Jurkat, Clone E6-1 (cell line): ENCODE data around the gene PRKCE.
A peak's percentile ranks its signal among the peaks of the same experiment; 100 is the strongest.

Source experiments
- DNase-seq: peaks from one replicate; pipeline ENCODE4 v3.0.0-alpha.2; 2011; ENCODE audit warnings: low read depth, low spot score
- H3K4me3 ChIP-seq: 2 replicates; pipeline ENCODE4 v1.5.1; 2011; ENCODE audit warnings: mild to moderate bottlenecking, low read length, control low read depth, moderate library complexity

PRKCE gene

GRCh38 chr2:45763797-45764196, 112.3 kb downstream of the PRKCE start:
- DNase-seq: no peak
- no peak overlapping the region for H3K4me3 ChIP-seq

- H3K4me3 ChIP-seq: no peak overlapping the region
- DNase-seq: no peak
Measured at GRCh38 chr2:45765007-45765727, 113.7 kb downstream of the PRKCE start.

- no peak overlapping the region for H3K4me3 ChIP-seq
- DNase-seq: no peak
Measured at GRCh38 chr2:45765728-45766254, 114.3 kb downstream of the PRKCE start.

DNA sequence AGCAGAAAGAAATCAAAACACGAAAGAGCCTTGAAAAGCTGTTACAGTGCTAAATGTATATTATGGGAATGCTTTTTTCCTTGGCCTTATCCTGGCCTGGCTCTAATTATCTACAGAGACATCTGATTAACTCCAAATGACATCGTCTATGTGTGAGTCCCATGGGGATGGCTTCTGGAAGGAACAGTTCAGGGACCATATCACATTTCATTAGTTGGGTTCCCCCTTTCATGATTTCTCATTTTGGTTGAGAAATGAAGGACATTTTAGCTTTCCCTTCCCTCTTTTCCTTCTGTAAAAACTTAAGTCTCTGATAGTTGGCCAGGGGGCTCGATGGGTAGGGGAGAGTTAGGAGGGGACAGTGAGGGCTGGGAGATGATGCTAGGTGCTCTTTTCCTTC, 116.7 kb downstream of the PRKCE start:
- no peak overlapping the region for H3K4me3 ChIP-seq
- no peak for DNase-seq

DNA sequence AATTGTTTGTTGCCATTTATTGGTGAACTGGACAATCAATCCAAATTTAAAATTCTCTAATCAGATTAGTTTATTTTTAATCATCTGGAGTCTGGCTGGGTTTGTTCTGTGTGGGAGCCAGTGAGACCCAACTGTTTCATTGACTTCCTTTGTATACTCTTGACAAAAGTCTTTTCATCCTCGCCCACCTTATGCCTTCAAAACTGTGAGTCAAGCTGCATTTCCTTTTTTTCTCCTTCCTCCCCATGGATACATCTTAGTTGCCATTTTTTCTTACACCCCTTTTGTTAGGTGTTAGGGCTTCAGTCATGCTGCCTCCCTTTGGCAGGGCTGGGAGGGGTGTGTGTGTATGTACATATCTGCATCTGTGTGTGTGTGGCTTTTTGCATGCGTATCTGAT, 117.6 kb downstream of the PRKCE start:
- no peak overlapping the region for H3K4me3 ChIP-seq
- DNase-seq: no peak

DNA sequence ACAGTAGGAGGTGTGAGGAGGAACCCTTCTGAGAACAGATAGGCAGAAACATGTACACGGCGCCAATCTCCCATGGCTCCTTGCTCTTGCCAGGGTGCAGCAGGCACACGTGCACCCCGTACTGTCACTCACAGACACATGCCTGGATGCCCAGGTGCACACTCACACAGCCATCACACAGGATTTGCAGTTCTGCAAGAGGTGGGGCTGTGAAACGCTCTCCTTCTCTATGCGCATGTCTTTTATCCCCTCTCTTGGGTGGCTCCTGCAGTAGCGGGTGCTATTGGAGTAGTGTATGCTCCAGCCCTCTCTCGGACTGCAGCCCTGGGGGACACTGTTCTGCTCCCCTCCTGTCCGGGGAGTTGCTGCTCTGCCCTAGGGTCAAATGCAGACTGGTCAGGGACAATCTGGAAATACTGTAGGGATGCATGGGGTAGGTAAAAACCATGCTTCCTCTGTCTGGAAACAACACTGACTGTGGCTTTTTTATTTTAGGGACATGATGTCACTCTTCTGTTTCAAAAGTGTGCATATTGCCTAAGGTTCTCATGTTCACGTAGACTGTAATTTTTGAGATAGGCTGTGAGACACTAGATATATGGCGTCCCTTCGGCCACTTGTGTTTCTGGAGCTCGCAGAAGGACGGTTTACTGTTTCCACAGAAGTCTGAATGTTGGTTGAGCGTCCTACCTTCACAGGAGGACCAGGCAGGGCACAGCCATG, 118.5 kb downstream of the PRKCE start:
- H3K4me3 ChIP-seq: no peak overlapping the region
- DNase-seq: no peak

- H3K4me3 ChIP-seq: no peak overlapping the region
- DNase-seq: no peak
Measured at GRCh38 chr2:45770811-45771210, 119.3 kb downstream of the PRKCE start.

GRCh38 chr2:45771261-45771660, 119.8 kb downstream of the PRKCE start:
- DNase-seq: no peak
- H3K4me3 ChIP-seq: no peak overlapping the region

DNA sequence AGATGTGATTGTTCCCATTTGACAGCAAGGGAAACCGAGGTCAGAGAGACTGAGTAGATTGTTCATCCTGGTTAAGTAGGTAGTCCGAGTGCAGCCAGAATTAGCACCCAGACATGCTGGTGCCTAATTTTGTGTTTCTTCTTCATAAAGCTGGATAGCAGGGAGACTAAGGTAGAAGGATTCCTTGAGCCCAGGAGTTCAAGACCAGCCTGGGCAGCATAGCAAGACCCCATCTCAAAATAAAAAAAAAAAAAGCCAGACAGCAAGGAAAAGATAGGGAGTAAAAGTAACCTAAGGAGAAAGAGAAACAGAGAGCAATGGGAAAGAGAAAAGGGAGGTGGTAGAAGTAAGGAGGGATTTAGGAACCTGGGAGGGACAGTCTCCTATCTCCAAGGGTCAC, 120.6 kb downstream of the PRKCE start:
- no peak for DNase-seq
- no peak overlapping the region for H3K4me3 ChIP-seq

DNA sequence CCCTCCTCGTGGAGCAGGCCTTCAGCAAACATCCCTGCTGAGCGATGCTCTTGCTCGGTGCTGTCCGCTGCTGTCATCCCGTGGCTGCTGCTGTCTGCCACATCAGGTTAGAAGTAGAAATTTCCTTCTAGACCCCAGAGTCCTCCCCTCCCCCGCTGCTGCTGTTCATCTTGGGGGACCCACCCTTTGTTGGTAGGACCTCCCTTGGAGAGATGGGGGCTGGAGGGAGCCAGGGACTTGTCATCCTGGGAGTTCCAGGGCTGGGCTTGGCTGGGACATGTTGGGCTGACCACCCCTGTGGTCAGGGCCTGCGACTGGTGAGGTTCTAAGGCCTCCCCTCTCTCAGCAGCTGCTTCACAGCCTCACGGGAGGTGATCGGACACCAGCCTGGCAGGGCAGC, 122.4 kb downstream of the PRKCE start:
- DNase-seq: no peak
- H3K4me3 ChIP-seq: no peak overlapping the region

DNA sequence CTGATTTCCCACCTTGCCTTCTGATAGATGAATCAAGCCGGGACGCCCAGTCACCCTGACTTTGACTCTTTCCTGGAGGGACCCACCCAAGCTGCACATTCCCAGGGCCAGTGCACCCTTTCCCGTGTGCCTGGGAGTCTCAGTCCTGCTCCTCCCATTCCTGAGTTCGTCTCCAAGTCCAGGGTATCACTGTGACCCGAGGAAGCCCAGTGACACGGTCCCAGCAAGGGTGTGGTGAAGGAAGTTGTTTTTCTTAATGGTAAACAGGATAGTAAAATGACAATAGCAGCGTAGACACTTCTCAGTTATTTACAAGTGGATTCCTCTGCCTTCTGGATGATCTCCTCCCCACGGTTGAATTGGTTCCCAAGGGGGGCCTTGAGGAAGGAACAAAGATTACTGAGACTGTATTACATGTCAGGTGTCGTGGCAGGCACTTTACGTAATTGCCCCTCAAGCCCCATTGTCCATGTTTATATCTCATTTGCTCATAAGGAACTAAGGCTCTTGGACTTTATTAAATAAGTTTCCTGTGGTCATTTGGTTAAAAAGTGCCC, 123.3 kb downstream of the PRKCE start:
- no peak for DNase-seq
- H3K4me3 ChIP-seq: no peak overlapping the region

- no peak for DNase-seq
- no peak overlapping the region for H3K4me3 ChIP-seq
Measured at GRCh38 chr2:45776160-45776955, 124.9 kb downstream of the PRKCE start.

DNA sequence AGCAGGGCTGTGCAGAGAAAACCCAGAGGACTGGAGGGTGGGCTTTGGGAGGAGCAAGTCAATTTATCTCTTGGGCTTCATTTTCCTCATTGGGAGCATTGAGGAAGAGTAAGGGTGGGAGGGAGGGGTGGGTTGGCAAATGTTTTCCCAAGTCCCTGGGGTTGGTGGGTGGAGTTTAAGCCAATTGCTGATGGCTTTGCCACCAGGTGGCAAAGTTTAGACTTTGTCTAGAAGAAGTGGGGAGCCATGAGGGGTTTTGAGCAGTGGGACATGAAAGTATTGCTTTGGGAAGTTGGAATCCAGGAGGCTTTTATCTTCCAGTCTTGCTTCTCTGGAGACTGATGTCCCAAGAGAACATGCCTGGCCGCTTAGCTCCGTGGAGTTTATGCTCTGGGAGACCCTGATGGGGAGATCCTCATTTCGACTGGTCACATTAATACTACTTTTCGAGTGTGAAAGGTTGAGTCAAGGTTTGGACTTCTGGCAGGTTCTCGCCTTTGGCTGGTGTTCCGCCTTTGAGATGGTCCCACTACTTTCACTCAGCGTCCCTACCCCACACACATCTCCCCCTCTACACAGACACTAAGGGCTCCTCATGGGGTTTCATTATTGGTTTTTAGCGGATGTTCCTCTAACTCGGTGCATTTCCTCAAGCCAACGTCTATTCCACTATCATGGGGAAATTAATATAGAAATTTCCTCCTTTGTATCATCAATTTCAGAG, 126.7 kb downstream of the PRKCE start:
- no peak overlapping the region for H3K4me3 ChIP-seq
- DNase-seq: no peak

GRCh38 chr2:45778720-45779171, 127.3 kb downstream of the PRKCE start:
- H3K4me3 ChIP-seq: no peak overlapping the region
- peak; percentile 49 for DNase-seq

DNA sequence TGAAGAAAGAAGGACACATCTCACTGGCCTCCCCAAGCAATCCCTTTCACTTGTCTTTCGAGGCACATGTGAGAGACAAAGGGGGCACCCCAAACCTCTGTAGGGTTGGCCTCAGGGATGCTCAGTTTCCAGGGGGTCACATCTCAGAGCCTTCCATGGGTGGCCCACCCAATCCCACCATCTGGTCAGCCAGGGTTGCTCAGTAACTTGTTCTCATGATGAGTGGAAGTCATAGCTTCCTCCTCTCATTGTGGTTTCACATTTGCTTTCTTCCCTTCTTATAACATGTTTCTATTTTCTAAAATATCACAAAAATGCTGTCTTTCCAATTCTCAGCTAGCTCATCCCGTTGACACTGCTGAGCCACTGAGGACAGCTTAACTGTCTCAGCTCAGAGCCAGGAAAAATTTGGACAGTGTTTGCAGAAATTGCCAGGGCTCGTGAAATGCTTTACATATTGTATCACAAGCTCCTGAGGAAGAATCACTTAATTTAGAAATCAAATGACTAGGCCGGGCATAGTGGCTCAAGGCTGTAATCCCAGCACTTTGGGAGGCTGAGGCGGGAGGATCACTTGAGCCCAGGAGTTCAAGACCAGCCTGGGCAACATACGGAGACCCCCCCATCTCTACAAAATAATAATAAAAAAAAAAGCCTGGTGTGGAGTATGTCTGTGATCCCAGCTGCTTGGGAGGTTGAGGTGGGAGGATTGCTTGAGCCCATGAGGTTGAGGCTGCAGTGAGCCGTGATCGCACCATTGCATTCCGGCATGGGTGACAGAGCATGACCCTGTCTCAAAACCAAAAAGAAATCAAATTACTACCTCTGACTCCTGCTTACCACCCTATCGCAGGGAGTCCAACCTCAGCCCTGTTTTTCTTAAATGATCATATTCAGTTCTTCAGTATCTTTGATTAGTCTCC, 129.3 kb downstream of the PRKCE start:
- DNase-seq: no peak
- H3K4me3 ChIP-seq: no peak overlapping the region

- no peak overlapping the region for H3K4me3 ChIP-seq
- no peak for DNase-seq
Measured at GRCh38 chr2:45781464-45781811, 130.0 kb downstream of the PRKCE start.

DNA sequence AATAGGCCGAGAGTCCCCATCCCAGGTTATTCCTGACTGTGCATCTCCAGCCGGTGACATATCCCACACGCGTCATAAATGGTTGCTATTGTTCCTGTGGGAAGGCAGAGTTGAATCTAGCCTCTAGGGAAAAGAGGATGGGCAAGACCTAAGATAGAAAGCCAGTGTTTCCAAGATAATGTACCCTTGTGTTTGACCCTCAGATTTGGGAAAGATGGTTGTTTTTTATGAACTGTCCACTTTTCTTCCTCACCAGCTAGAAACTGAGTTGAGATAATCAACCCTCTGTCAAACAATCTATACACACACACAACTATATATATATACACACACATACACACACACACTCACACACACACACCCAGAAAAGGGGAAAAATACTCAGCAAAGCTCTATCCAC, 131.0 kb downstream of the PRKCE start:
- DNase-seq: no peak
- no peak overlapping the region for H3K4me3 ChIP-seq

GRCh38 chr2:45782986-45783385, 131.5 kb downstream of the PRKCE start:
- H3K4me3 ChIP-seq: no peak overlapping the region
- no peak for DNase-seq
